K562 (cell line): ENCODE data around the gene RABL6. TPM values are rescaled to one million over a fixed set of nuclear protein-coding genes. Genes with fewer than 3 reads are reported as not detected.

Experiments
- ATAC-seq: fragments of 200-7000 bp; cut with Tn5 transposase; 3 replicates; pipeline ENCODE4 v1.9.1; 2020; ENCODE audit warnings: moderate library complexity
- BruUV-seq: library from RNA; stranded (reverse); fragments of 400-500 nt; replicated peaks from 2 replicates; lab custom pipeline; 2021; lab: Mats Ljungman, UMichigan
- CTCF ChIA-PET: fragments of 300-600 bp; formaldehyde crosslinking; extraction: SDS; loops from one replicate; lab custom pipeline; 2021; ENCODE audit warnings: low intra/inter-chr PET ratio; lab: Yijun Ruan, JAX
- POLR2A ChIA-PET: fragments of 300-600, 350-650 bp; sonication (Branson Sonifier 250); formaldehyde crosslinking; extraction: SDS; loops from one replicate; lab custom pipeline; 2021; ENCODE audit warnings: antibody characterized with exemption, inconsistent platforms; lab: Yijun Ruan, JAX
- DNase-seq, 4 experiments: peaks; one replicate each; pipeline versions ENCODE4 v3.0.0 to v3.0.0-alpha.2; 2011 to 2018; ENCODE audit warnings: low spot score in 3 of 4, mixed read lengths in 3 of 4; ENCODE audit errors: extremely low read depth in 1 of 4
- FAIRE-seq: peaks from 2 replicates; lab custom pipeline; 2011; peaks lifted over from hg19 to GRCh38; lab: Jason Lieb, UNC
- H2AFZ ChIP-seq: 2 replicates; pipeline ENCODE4 v1.6.0; 2011; ENCODE audit warnings: low read depth, low read length, control low read depth, inconsistent platforms
- H3K27ac ChIP-seq: fragments of 200-600 bp; 3 replicates; pipeline ENCODE4 v1.8.0; 2011; ENCODE audit warnings: low read depth, mild to moderate bottlenecking, control low read depth, inconsistent platforms, low read length, moderate library complexity, mixed read lengths; ENCODE audit errors: extremely low read depth
- H3K27me3 ChIP-seq, 2 experiments: fragments of 300-600 bp in 1 of 2; 2 replicates in 1 of 2; 3 replicates in 1 of 2; pipeline versions ENCODE4 v1.6.0 to v1.8.0; 2011; ENCODE audit warnings: inconsistent platforms in 2 of 2, low read length in 2 of 2, mild to moderate bottlenecking in 1 of 2, mixed read lengths in 1 of 2, moderate library complexity in 1 of 2; ENCODE audit not compliant: control insufficient read depth in 2 of 2, insufficient read depth in 2 of 2
- H3K36me3 ChIP-seq: fragments of 300-600 bp; 3 replicates; pipeline ENCODE4 v1.8.0; 2011; ENCODE audit warnings: mild to moderate bottlenecking, low read length, inconsistent platforms; ENCODE audit not compliant: control insufficient read depth, insufficient read depth
- H3K4me1 ChIP-seq, 2 experiments: fragments of 200-600 bp in 1 of 2; replicated peaks in 1 of 2; 2 replicates in 1 of 2; 3 replicates in 1 of 2; pipeline versions ENCODE4 v1.5.1 to v1.8.0; 2011; ENCODE audit warnings: inconsistent platforms in 2 of 2, low read length in 2 of 2, mild to moderate bottlenecking in 1 of 2, mixed read lengths in 1 of 2, moderate library complexity in 1 of 2; ENCODE audit not compliant: control insufficient read depth in 2 of 2, insufficient read depth in 2 of 2
- H3K4me2 ChIP-seq: 2 replicates; pipeline ENCODE4 v1.6.1; 2011; ENCODE audit warnings: low read length, control low read depth, inconsistent platforms, mixed read lengths; ENCODE audit not compliant: insufficient read depth
- H3K4me3 ChIP-seq: fragments of 200-600 bp; sonication (generic), shearing (Covaris generic); 2 replicates; pipeline ENCODE4 v1.5.1; 2016; ENCODE audit warnings: control low read depth, inconsistent platforms
- H3K79me2 ChIP-seq: fragments of 200-600 bp; 3 replicates; pipeline ENCODE4 v1.8.0; 2011; ENCODE audit warnings: low read length, inconsistent platforms; ENCODE audit not compliant: control insufficient read depth, insufficient read depth
- H3K9ac ChIP-seq, 2 experiments: 2 replicates each; pipeline versions ENCODE4 v1.6.0 to v1.6.1; 2011; ENCODE audit warnings: low read depth in 2 of 2, low read length in 2 of 2, control low read depth in 1 of 2, inconsistent platforms in 1 of 2, mild to moderate bottlenecking in 1 of 2, mixed read lengths in 1 of 2; ENCODE audit not compliant: insufficient read depth in 1 of 2
- H3K9me1 ChIP-seq: one replicate; pipeline ENCODE4 v1.6.0; 2011; ENCODE audit warnings: inconsistent platforms, mild to moderate bottlenecking, low read length, moderate library complexity; ENCODE audit not compliant: control insufficient read depth, insufficient read depth
- H3K9me3 ChIP-seq: replicated peaks from 2 replicates; pipeline ENCODE4 v1.5.1; 2011; ENCODE audit warnings: low read depth, low read length, inconsistent platforms; ENCODE audit not compliant: control insufficient read depth, insufficient read depth
- H4K20me1 ChIP-seq: replicated peaks from 2 replicates; pipeline ENCODE4 v1.6.1; 2011; ENCODE audit warnings: low read length, inconsistent platforms, mixed read lengths; ENCODE audit not compliant: control insufficient read depth, insufficient read depth
- CBFA2T3 ChIP-seq: fragments of 450-650 bp; IDR thresholded peaks from 2 replicates; pipeline ENCODE4 v1.6.1; 2017
- EP400 ChIP-seq: fragments of 450-650 bp; IDR thresholded peaks from 2 replicates; pipeline ENCODE4 v1.6.1; 2017; ENCODE audit warnings: antibody characterized with exemption, mild to moderate bottlenecking, moderate library complexity
- HOXB6 ChIP-seq: fragments of 250-450 bp; sonication (Bioruptor Pico); IDR thresholded peaks from 2 replicates; pipeline ENCODE4 v1.5.1; 2022; ENCODE audit warnings: mild to moderate bottlenecking, borderline replicate concordance
- KDM5B ChIP-seq: fragments of 200-600 bp; sonication (generic); IDR thresholded peaks from 2 replicates; pipeline ENCODE4 v1.6.1; 2012; ENCODE audit warnings: low read depth, mild to moderate bottlenecking, moderate library complexity, low read length, control low read depth, inconsistent platforms; ENCODE audit not compliant: insufficient replicate concordance
- MBD2 ChIP-seq: sonication (generic); IDR thresholded peaks from 2 replicates; pipeline ENCODE4 v1.6.1; 2016; ENCODE audit warnings: low read depth, borderline replicate concordance
- RB1 ChIP-seq: fragments of 450-650 bp; IDR thresholded peaks from 2 replicates; pipeline ENCODE4 v1.6.1; 2017; ENCODE audit warnings: low read depth, mild to moderate bottlenecking
- RCOR1 ChIP-seq, 2 experiments: IDR thresholded peaks; 2 replicates each; pipeline ENCODE4 v1.6.1; 2012; ENCODE audit warnings: low read depth in 2 of 2, low read length in 2 of 2, borderline replicate concordance in 1 of 2, improper control_type of control experiment in 1 of 2
- SIRT6 ChIP-seq: IDR thresholded peaks from one replicate; pipeline ENCODE4 v1.6.1; 2012; ENCODE audit warnings: low read depth, mild to moderate bottlenecking, control low read depth, inconsistent platforms, low read length, moderate library complexity
- ZNF77 ChIP-seq: fragments of 250-450 bp; sonication (Bioruptor Pico); IDR thresholded peaks from 2 replicates; pipeline ENCODE4 v1.5.0; 2020
- WGBS: fragments of 100-300 bp; shearing (Covaris generic); methylation state at CpG from one replicate; pipeline ENCODE4 v1.1.6; 2016; ENCODE audit warnings: low coverage, mixed read lengths; ENCODE audit not compliant: insufficient coverage; ENCODE audit errors: missing lambda C conversion rate; 5-methylcytosine and 5-hydroxymethylcytosine counted together
- in situ Hi-C: fragments of 300-500 bp; cut with MboI; formaldehyde crosslinking; loops from 4 replicates; pipeline ENCODE4 v1.15.0; 2018; ENCODE audit warnings: inconsistent platforms, mixed read lengths
- intact Hi-C: fragments of 100-400 bp; cut with micrococcal nuclease; formaldehyde crosslinking; loops from 2 replicates; pipeline ENCODE4 v1.14.2; 2022
- polyA plus RNA-seq, 8 experiments: library from polyadenylated mRNA; depleted of rRNA in 4 of 8; stranded (reverse) in 5 of 8; unstranded in 3 of 8; fragments of >200 nt; fragmentation: Nextera tagmentation in 2 of 8; fragmentation: Illumina TruSeq in 1 of 8; extraction: Ambion mirVana in 2 of 8; extraction: Trizol in 1 of 8; gene quantifications; 2 replicates each; pipeline versions ENCODE4 v1.2.1 to v1.2.3, GENCODE V29; 2011 to 2014; ENCODE audit warnings: inconsistent platforms in 1 of 8, missing spikeins in 1 of 8
- total RNA-seq, 7 experiments: library from RNA; depleted of rRNA in 6 of 7; stranded (reverse); fragments of >200 nt in 6 of 7; fragmentation: Illumina TruSeq in 2 of 7; extraction: Trizol in 2 of 7; gene quantifications; 2 replicates each; pipeline versions ENCODE4 v1.2.1 to v1.2.3, GENCODE V29; 2011 to 2021; ENCODE audit warnings: low replicate concordance in 1 of 7
- TF ChIP-seq, protein P1 (sequence below): fragments of 200-800 bp; sonication (Bioruptor generic); IDR thresholded peaks from 2 replicates; pipeline ENCODE4 v1.6.1; 2017; ENCODE audit warnings: missing genetic modification characterization, missing compliant biosample characterization
- TF ChIP-seq, protein P2 (sequence below), 2 experiments: IDR thresholded peaks; 2 replicates each; pipeline ENCODE4 v1.6.1; 2012; ENCODE audit warnings: improper control_type of control experiment in 2 of 2, low read depth in 2 of 2, low read length in 2 of 2, borderline replicate concordance in 1 of 2

RABL6 gene
- total and polyA plus RNA-seq, 9 of the 15 experiments (the other 6 are each of a cell fraction or from before 2014, with no cell fraction given): 5.6 to 181 (median 84.5) TPM

DNA sequence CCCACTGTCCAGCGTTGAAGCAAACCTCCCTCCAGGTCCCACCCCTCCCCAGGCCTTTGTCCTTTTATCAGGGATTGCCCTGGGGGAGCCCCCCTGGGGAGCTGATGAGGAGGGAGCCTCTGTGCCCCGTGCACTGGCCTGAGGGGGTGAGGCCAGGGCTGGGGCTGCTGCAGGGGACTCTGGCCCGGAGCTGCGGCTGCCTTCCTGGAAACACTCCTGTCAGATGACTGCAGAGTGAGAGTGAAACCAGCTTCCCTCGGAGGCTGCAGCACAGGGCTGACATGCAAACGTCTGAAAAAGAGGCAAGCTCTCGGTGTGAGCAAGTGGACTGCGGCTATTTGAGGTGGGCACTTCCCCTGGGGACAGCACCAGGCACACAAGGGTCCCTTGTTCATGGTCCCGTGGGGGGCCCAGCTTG, 74.0 kb downstream of the RABL6 start:
- Histone ChIP-seq H3K27me3 (no peaks in the 10 kb centered on the region), H3K9me3 (no peaks in the 10 kb centered on the region)
- peak in 2 of 4 experiments; percentile 61 to 72 for DNase-seq
- TF ChIP-seq HOXB6 (no peak), EP400 (no peak), RCOR1 (IDR thresholded peaks at IDR 0.05; ENCODE audit: borderline replicate concordance in 1 of 2, low read depth in 2 of 2, low read length in 2 of 2) (0 out of 4 replicates have a peak, but pooled peaks of 1 of the 2 experiments have one; percentile 12), MBD2 (no peak), CBFA2T3 (0 out of 2 replicates have a peak, but pooled peaks have one; percentile 15), ZNF77 (CRISPR knock-in tag) (no peak), SIRT6 (no peak), KDM5B (peak; percentile 17), RB1 (0 out of 2 replicates have a peak, but pooled peaks have one; percentile 16)
- TF ChIP-seq, protein P1, sequence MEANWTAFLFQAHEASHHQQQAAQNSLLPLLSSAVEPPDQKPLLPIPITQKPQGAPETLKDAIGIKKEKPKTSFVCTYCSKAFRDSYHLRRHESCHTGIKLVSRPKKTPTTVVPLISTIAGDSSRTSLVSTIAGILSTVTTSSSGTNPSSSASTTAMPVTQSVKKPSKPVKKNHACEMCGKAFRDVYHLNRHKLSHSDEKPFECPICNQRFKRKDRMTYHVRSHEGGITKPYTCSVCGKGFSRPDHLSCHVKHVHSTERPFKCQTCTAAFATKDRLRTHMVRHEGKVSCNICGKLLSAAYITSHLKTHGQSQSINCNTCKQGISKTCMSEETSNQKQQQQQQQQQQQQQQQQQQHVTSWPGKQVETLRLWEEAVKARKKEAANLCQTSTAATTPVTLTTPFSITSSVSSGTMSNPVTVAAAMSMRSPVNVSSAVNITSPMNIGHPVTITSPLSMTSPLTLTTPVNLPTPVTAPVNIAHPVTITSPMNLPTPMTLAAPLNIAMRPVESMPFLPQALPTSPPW (CRISPR knock-in tag): peak; percentile 42; the same call in 1 of the 2 replicates
- TF ChIP-seq, protein P2, sequence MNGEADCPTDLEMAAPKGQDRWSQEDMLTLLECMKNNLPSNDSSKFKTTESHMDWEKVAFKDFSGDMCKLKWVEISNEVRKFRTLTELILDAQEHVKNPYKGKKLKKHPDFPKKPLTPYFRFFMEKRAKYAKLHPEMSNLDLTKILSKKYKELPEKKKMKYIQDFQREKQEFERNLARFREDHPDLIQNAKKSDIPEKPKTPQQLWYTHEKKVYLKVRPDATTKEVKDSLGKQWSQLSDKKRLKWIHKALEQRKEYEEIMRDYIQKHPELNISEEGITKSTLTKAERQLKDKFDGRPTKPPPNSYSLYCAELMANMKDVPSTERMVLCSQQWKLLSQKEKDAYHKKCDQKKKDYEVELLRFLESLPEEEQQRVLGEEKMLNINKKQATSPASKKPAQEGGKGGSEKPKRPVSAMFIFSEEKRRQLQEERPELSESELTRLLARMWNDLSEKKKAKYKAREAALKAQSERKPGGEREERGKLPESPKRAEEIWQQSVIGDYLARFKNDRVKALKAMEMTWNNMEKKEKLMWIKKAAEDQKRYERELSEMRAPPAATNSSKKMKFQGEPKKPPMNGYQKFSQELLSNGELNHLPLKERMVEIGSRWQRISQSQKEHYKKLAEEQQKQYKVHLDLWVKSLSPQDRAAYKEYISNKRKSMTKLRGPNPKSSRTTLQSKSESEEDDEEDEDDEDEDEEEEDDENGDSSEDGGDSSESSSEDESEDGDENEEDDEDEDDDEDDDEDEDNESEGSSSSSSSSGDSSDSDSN (IDR thresholded peaks at IDR 0.05; ENCODE audit: borderline replicate concordance in 1 of 2, low read depth in 2 of 2, low read length in 2 of 2): peak in 1 of 2 experiments; percentile 63; a peak in 1 of 4 replicates
- TF ChIP-seq, all 486 proteins: peak for 6
- peak overlapping the region; percentile 66; the same call in 1 of the 2 replicates for H2AFZ ChIP-seq
- no peak overlapping the region for H3K4me3 ChIP-seq
- 9% methylated on average over 9 of the region's 9 CpGs for WGBS
- peaks cover 21 to 47% of the 10 kb centered on the region in 2 experiments for H3K4me1 ChIP-seq
- no TSS peak for BruUV-seq
- intact Hi-C loops (no loop called here), in situ Hi-C loops (no loop called here)
- H3K36me3 ChIP-seq: peaks cover 6% of the 10 kb centered on the region; the same call in 1 of the 3 replicates
- H3K4me2 ChIP-seq: peak overlapping the region; percentile 56
- H3K79me2 ChIP-seq: peaks cover 17% of the 10 kb centered on the region
- H3K27ac ChIP-seq: peak overlapping the region; percentile 53; the same call in 1 of the 3 replicates
- ChIA-PET POLR2A (interaction anchor here (0.6 to 2.2 kb wide), 13 partner anchors 9 to 372 kb away, joined by 3 to 15 read pairs (median 3); partner anchors contain the start of gene EDF1), CTCF (no interaction called here)
- H3K9ac ChIP-seq: peak overlapping the region in 1 of 2 experiments; percentile 83; a peak in 2 of 4 replicates
- ATAC-seq (peak; percentile 3; the same call in 2 of the 3 replicates), FAIRE-seq (peak; percentile 72)
- no peaks in the 10 kb centered on the region for H4K20me1 ChIP-seq
- peaks cover 2% of the 10 kb centered on the region for H3K9me1 ChIP-seq
